ENCODE results near the gene FGF4.

The FGF4 gene

DNA sequence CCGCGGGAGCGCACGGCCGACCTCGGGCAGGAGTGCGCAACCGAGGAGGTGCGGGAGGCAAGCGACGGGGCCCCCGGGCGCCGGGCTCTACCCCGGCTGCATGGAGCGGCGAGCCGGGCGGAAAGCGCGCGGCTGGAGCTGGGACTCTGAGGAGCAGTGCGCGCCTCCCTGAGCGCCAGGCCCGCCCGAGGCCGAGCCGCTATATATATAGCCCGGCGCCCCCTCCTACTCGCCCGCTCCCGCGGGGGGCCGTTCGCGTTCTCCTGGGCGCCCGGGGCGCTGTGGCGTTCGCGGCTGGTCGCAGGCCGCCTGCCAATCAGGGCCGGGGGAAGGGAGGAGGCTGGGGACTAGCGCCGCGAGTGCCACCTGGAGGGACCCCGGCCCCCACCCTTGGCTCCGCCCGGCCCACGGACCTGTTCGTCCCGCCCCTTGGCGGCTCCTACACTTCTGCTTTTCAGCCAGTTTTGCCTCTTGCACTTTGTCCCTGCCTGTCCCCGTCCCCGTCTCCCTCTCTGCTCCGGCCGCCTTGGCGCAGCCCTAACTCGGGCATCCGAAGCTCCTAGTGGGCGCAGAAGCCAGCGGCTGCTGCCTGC, at the start of gene FGF4:
TSS of gene FGF4 (minus strand) at position 179 of the 593 bp plus-strand sequence. CDS start 257 bp downstream, outside the sequence.
- DNase-seq, result no peak

- no peak for DNase-seq
Measured at GRCh38 chr11:69823641-69824265, 48.6 kb upstream of the FGF4 start.

DNA sequence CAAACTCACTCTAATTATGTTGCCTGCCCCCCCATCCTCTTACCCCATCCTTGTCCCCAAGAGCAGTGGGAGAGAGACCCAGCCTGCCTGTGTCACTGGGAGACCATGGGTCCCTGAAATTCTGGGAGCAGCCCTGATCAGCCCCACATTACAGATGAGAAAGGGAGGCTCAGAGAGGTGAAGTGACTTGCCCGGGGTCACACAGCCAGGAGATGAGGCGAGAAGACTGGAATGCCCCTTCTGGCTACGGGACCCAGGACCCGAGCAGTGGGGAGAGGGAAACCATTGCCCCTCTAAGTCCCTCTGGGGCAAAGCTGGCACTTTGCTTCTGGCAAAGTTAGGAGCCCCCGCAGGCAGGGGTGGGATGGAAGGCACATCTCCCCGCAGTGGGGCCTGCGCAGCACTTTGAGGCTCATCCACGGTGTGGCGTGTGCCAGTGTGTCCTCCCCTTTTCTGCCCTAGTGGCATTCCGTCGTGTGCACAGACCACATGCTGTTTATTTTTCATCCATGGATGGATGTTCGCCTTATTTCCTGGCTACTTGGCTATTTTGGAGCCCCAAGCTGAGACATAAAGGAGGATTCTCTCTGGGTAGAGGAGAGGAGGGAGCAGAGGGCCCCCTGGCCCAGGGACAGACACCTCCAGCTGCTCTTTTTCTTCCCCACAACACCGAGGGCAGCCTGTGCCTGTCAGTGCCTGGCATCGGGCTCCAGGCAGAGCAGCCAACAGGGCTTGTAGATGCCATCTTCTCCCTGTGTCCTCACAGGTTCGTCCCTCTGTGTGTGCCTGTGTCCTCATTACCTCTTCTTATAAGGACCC, 47.7 kb upstream of the FGF4 start:
- DNase-seq, result no peak

GRCh38 chr11:69821511-69822040, 46.4 kb upstream of the FGF4 start:
- no peak for DNase-seq

- DNase-seq, result no peak
Measured at GRCh38 chr11:69820441-69820840, 45.3 kb upstream of the FGF4 start.

DNA sequence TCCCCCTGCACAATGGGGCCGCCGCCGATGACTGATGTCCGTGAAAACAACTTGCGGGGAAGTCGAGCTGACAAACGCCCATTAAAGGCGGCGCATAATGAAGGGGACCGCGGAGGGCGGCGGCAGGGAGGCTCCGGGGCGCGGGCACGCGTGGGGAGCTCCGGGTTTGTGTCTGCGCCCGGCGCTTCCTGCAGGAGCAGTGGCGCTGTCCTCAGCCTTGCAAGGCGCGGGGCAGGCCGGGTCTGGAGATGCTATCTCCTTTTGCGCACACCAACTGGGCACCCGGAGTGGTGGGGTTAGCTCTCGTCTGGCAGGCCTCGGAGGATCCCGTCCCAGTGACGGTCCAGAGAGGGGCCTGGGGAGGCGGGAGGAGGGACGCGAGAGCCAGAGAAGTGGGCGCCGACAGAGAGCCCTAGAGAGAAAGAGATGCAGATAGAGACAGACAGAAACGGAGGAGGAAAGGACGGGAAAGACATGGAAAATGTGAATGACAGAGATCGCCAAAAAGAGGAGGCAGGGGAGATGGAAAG, 44.5 kb upstream of the FGF4 start:
- no peak for DNase-seq

DNA sequence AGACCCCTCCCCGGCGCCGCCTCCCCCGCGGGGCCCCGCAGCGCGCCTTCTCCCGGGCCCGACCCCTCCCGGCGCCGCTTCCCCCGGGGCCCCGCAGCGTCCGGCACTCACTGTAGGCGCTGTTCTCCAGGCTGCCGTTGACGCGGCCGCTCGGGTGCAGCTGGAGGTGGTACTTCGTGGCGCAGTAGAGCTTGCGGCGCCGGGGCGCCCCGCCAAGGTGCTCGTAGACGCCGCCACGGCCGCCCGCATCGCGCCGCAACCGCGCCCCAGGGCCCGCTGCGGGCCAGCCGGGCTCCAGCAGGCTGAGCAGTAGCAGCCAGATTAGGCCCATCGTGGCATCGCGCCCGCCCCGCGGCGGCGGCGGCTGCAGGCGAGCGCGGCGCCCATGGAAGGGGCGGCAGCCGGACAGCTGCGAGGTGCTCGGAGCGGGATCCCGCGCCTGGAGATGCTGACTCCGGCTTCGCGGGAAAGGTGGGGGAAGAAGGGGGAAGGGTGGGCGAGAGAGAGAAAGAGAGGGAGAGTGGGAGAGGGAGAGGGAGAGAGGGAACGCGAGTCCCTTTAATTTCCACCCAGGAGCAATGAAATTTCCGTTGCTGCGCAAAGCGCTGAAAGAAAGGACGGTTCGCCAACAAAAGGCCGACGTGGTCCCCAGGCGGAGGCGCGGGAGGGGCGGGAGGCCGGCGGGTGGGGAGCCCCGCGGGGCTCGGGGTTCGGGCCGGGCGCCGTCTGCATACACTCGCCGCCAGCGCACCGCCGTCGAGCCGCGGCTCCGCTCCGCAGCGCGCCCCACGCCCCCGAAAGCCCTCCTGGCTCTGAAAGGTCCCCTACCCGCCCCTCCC, 43.7 kb upstream of the FGF4 start, which contains the start of gene FGF3:
TSS of gene FGF3 (minus strand) at position 814 of the 839 bp plus-strand sequence. CDS start at position 331, 483 bp downstream.
- DNase-seq, result no peak

- no peak for DNase-seq
Measured at GRCh38 chr11:69818231-69818602, 43.1 kb upstream of the FGF4 start.

DNA sequence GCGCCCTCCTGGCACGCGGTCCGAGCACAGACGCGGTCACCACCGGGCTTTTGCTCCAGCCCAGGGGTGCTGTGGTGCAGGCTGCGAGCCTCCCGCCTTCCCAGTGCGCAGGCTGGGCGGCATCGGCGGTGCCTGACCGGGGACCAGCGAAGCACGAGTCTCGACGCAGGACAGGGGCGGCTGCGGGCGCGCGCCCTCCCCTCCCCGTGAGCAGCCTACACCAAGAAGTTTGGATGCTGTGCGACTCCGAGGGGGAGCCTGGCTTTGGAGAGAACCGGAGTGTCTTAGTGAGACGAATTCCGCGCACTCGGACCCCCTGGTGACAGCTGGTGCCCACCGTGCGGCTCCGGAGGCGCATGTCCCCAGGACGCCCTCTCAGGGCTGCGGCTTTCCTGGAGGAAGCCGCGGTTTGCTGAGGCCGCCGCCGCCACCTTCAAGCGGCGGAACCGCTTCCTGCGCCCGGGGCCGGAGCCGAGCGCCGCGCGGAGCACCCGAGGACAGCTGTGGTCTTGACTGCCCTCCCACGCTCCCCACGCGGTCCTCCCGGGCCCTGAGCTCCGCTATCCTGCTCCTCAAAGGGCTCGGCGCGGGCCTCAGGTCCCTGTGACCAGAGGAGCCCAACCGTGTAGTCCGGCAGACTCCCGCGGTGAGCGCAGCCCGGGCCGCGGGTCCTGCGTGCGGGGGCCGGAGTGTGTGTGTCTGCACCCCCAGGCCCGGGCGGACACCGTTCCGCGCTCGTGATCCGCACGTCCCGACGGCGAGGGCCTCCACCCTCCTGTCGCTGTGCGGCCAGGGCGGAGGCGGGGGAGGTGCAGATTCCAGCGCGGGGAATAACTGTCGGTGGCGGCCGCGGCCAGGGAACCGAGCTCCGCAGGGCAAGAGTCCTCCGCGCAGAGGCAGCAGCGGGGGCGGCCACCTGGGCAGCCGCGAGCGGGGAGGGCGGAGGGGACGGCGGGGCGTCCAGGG, 42.4 kb upstream of the FGF4 start:
- DNase-seq, result no peak

DNA sequence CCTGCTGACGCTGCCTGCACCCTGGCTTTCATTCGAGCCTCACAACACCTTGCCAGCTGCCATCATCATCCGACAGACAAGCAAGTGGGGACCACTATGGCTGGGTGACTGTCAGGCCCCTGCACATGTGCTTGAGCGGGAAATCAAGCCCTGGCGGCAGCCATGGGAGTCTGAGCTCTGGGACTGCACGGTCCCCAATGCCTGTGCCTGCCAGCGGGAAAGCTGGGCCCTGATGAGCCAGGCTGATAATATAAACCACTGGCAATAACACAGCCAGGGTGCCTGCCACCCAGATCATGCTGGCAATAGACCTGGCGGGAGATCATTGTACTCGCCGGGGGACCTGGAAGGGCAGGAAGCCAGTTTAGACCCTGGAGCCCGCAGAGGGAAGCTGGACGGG, 41.5 kb upstream of the FGF4 start:
- DNase-seq, result no peak

GRCh38 chr11:69815973-69816372, 40.8 kb upstream of the FGF4 start:
- no peak for DNase-seq

GRCh38 chr11:69814902-69815301, 39.8 kb upstream of the FGF4 start:
- no peak for DNase-seq

DNA sequence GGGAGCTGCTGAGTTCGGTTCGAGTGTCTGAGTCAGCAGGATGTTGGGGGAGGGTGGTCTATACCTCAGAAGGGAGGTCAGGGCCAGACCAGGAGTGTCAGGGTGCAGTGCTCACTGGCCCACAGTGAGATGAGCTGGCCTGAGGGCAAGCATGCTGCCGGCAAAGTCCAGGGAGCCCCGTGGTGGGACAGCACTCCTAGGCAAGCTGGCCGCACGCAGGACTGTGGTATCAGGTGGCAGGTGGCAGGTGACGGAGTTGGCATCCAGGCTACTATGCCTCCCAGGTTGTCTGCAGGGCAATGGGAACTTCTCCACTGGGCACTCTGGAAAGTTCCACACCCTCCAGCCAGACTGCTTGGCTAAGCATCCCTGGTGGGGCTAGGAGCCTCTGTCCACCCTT, 39.3 kb upstream of the FGF4 start:
- DNase-seq, result no peak

DNA sequence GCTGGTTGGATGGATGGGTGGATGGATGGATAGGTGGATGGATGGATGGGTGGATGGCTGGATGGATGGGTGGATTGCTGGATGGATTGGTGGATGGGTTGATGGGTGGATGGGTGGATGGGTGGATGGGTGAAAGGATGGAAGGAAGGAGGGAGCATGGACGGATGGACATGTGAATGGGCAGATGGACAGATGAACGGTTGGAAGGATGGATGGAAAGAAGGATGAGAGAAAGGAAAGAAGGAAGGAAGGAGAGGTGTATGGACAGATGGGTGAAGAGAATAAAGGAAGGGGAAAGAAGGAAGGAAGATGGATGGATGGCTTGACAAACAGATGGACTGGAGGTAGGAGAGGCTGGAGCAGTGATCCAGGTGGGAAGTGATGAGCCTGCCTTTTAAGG, 38.7 kb upstream of the FGF4 start:
- DNase-seq, result no peak

DNA sequence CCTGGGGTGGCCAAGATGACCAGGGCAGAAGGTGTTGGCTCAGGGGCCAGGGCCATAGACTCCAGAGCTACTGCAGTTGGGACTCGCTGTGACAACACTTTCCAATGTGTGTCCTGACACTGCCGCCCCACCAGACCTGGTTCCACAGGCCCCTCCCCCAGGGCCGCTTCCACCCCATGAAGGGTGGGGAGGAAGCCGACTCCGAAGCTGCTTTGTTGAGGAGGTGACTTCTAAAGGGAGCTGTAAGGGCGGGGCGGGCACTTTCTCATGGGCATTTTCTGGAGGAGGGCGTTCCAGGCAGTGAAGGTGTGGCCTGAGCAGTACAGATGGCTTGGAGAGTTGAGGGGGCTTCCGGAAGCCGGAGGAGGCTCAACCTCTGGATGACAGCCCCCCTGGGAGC, 37.8 kb upstream of the FGF4 start:
- DNase-seq, result no peak

- DNase-seq, result no peak
Measured at GRCh38 chr11:69812256-69812655, 37.1 kb upstream of the FGF4 start.

DNA sequence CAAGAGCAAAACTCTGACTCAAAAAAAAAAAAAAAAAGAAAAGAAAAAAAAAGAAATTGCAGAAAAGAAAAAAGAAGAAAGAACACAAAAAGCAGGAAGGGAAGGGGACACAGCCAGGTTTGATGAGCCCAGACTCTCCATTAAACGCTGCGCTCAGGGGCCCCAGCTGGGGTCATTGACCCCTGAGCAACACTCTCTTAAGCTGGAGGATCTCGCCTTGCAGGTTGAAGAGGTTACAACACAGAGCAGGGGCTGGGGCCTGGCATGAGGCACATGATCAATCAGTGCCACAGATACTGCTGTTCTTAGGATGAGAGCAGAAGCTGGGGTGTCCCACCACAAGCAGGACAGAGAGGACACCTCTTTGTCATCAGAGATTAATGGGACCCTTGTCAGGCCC, 36.3 kb upstream of the FGF4 start:
- no peak for DNase-seq

DNA sequence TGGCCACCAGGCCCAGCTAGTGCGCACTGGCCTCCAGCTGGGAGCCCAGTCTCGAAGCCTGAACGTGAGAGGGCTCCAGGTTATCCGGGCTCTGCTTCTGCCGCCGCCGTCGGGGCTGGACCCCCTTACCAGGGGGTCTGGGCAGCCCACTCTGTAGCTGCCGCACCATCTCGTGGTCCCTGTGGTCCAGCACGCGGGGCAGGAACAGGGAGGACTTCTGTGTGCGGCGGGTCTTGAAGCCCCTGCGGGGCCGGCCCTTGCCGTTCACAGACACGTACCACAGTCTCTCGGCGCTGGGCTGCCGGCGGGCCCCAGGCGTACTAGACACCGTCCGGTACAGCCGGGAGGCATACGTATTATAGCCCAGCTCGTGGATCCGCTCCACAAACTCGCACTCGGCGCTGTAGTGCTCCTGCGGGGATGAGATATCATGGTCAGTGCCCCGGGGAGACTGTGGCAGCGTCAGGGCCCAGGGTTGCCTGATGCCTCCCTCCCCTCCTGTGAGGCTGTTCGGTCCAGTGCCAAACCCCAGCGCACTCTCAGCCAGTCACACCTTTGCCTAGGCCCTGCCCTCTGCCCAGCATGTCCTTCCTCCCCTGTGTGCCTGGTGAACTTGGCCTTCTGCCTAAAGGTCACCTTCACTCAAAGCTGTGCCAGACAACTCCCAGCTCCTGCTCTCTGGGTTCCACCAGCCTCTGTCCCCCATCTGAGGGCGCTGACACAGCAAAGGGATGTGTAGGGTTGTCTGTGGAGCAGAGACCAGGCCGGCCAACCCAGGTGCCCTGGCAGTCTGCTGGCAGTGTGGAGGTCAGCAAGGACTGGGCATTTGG, 35.4 kb upstream of the FGF4 start:
- no peak for DNase-seq

DNA sequence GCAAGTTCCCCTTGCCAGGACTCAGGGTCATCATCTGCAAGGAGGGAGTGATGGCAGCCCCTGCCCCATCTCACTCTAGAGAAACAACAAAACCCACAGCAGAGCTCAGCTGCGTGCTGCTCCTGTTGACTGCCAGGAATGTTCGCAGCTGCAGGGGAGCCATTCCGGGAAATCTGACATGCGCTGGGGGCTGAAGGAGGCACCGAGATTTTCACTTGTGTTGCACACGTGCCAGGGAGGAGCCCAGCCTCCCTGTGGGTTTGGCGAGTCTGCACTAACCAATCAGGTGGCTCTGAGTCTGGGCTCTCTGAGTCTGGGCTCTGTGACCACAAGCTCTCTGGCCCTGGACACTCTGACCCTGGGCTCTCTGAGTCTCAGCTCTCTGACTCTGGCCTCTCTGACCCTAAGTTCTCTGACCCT, 33.5 kb upstream of the FGF4 start:
- DNase-seq, result no peak

GRCh38 chr11:69807106-69807815, 32.1 kb upstream of the FGF4 start:
- no peak for DNase-seq
